Metanephros (tissue), 2 donors: ENCODE measurements around the gene PSMA4. TPM values are rescaled to one million over a fixed set of nuclear protein-coding genes. Genes with fewer than 3 reads are reported as not detected.

Source experiments
- small RNA-seq: library from RNA; depleted of rRNA; stranded (forward); fragments of <200 nt; gene quantifications from one replicate; pipeline ENCODE3, GENCODE V24; 2014; ENCODE audit warnings: low replicate concordance
- total RNA-seq: library from RNA; depleted of rRNA; stranded (reverse); fragments of >200 nt; gene quantifications from one replicate; pipeline ENCODE4 v1.2.3, GENCODE V29; 2014

Gene PSMA4
- 109 TPM for total RNA-seq

GRCh38 chr15:78540141-78540870, at the start of gene PSMA4:
PSMA4 (plus strand) TSS chr15:78540444; CDS start chr15:78541928, 1,484 bp downstream.

GRCh38 chr15:78506971-78507830, 33.0 kb upstream of the PSMA4 start, which contains the start of gene HYKK:
HYKK (plus strand) TSS chr15:78507577; CDS start chr15:78513089, 5,512 bp downstream.

GRCh38 chr15:78565097-78565950, 25.1 kb downstream of the PSMA4 start, which contains the start of gene CHRNA5:
CHRNA5 (plus strand) TSS chr15:78565520; CDS start chr15:78565720, 200 bp downstream.

Small RNA genes lying within 50 kb of the gene (small RNA-seq; reads per million reads assigned to genes)
- gene AC067863.2 = not detected

Other genes starting within 250 kb of the PSMA4 start
- 57.4 TPM for gene SKIC8, start 240.8 kb upstream of the PSMA4 start, total RNA-seq
- 13.6 TPM for gene CRABP1, start 200.1 kb upstream of the PSMA4 start, total RNA-seq
- gene IREB2, start 102.2 kb upstream of the PSMA4 start, total RNA-seq = 66.9 TPM
- gene HYKK, start 32.9 kb upstream of the PSMA4 start, total RNA-seq = 8.8 TPM
- 2.2 TPM for gene CHRNA5, start 25.1 kb downstream of the PSMA4 start, total RNA-seq
- gene CHRNA3, start 80.6 kb downstream of the PSMA4 start, total RNA-seq = 0.41 TPM
- 2.0 TPM for gene CHRNB4, start 100.8 kb downstream of the PSMA4 start, total RNA-seq